Measurements from ENCODE around the gene NHERF1. TPM values are rescaled to one million over a fixed set of nuclear protein-coding genes. Genes with fewer than 3 reads are reported as not detected.
A peak's percentile ranks its signal among the peaks of the same experiment; 100 is the strongest.

Gene NHERF1
- polyA plus RNA-seq, result 177 TPM

DNA sequence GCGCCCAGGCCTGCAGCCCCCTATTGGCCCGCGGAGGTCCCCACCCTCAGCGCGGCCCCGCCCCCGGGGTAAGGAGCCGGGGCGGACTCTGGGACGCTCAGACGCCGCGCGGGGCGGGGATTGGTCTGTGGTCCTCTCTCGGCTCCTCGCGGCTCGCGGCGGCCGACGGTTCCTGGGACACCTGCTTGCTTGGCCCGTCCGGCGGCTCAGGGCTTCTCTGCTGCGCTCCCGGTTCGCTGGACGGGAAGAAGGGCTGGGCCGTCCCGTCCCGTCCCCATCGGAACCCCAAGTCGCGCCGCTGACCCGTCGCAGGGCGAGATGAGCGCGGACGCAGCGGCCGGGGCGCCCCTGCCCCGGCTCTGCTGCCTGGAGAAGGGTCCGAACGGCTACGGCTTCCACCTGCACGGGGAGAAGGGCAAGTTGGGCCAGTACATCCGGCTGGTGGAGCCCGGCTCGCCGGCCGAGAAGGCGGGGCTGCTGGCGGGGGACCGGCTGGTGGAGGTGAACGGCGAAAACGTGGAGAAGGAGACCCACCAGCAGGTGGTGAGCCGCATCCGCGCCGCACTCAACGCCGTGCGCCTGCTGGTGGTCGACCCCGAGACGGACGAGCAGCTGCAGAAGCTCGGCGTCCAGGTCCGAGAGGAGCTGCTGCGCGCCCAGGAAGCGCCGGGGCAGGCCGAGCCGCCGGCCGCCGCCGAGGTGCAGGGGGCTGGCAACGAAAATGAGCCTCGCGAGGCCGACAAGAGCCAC, at the start of gene NHERF1:
NHERF1 (plus strand) TSS at position 100 of the 750 bp plus-strand sequence; CDS start at position 319, 219 bp downstream.
- Mint-ChIP-seq H3K27me3 (no peaks in the 10 kb centered on the region), H3K4me1 (peaks cover 37 to 49% (median 45%) of the 10 kb centered on the region in 3 donors), H3K9me3 (no peaks in the 10 kb centered on the region), H3K27ac (peak within 1 kb of the TSS in 2 of 3 donors; percentile 80 to 85), H3K4me3 (peak within 1 kb of the TSS; percentile 90 to 98 (median 96)), H3K36me3 (peaks cover 4% of the 10 kb centered on the region)

DNA sequence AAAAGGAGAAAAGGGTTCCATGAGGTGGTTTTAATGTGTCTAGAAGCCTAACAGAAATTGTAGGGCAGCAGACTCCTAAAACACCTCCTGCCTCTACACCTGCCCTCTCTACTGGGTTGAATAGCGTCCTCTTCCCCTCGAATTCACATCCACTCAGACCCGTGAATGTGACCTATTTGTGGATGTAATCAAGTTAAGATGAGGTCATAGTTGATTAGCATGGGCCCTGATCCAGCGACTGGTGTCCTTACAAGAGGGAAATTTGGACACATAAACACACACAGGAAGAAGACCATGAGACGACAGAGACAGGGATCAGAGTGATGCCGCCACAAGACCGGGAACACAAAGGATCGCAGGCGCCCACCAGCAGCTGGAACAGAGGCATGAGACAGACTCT, 49.2 kb upstream of the NHERF1 start:
- Mint-ChIP-seq H3K4me3 (no peak overlapping the region), H3K36me3 (peaks cover 3% of the 10 kb centered on the region), H3K27me3 (peaks cover 19% of the 10 kb centered on the region), H3K27ac (no peak overlapping the region), H3K4me1 (peaks cover 0 to 5% (median 0%) of the 10 kb centered on the region in 3 donors), H3K9me3 (peaks cover 0 to 3% (median 0%) of the 10 kb centered on the region in 3 donors)

DNA sequence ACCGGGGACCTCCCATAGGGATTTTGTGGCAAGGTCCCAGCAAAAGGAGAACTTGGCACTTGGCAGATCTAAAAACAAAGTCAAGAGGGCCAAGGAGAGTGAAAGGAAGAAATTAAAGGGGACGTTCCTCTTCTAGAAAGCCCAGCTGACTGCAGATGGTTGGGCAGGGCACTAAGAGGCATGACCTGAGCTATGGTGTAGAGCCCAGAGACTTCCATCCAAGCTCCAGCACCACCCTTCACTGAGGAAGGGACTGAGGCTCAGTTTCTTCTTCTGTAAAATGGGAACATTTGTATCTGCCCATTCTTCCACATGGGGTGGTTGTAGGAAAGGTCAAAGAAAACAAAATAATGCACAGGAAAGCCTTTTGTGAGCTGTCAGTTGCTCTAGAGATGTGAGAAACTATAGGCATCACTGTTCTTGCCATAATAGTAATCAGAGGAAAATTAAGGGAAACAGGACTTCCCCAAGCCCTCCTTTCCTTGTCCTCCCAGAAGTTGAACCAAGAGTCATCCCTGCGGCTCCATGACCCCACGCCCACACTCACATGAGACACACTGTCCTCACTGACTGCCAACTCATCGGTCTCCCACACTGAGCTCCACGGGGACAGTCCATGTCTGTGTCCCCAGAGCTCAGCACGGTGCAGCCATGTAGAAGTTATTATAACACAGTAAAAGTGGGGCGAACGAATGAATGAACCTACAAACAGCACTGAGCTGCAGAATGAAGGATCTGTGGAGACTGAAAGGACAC, 46.1 kb upstream of the NHERF1 start:
- H3K27ac Mint-ChIP-seq, result no peak overlapping the region
- peaks cover 0 to 3% (median 0%) of the 10 kb centered on the region in 3 donors for H3K9me3 Mint-ChIP-seq
- peaks cover 3% of the 10 kb centered on the region for H3K36me3 Mint-ChIP-seq
- H3K4me3 Mint-ChIP-seq, result no peak overlapping the region
- peaks cover 0 to 7% (median 0%) of the 10 kb centered on the region in 3 donors for H3K4me1 Mint-ChIP-seq
- H3K27me3 Mint-ChIP-seq, result peaks cover 8% of the 10 kb centered on the region

DNA sequence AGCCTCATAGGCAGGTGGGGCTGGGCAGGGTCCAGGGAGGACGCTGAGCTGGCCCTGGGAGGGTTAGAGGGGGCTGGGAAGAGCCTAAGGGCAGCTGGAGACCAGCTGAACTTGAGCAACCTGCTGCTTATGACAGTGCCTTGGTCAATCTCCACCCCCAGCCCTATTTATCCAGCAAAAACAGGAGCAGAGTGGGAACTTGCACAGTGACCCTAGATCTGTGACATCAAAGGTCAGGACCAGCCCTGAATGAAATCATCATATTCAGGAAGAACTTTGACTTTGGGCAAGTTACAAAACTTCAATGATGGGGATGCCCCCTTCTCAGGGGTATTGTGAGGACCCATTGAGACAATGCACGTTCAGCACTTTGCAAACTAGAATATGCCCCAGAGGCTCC, 45.1 kb upstream of the NHERF1 start:
- no peak overlapping the region for H3K27ac Mint-ChIP-seq
- H3K27me3 Mint-ChIP-seq, result peaks cover 8% of the 10 kb centered on the region
- H3K36me3 Mint-ChIP-seq, result peaks cover 3% of the 10 kb centered on the region
- H3K9me3 Mint-ChIP-seq, result no peaks in the 10 kb centered on the region
- H3K4me3 Mint-ChIP-seq, result peak overlapping the region in 1 of 4 donors; percentile 8
- peaks cover 0 to 3% (median 0%) of the 10 kb centered on the region in 3 donors for H3K4me1 Mint-ChIP-seq

DNA sequence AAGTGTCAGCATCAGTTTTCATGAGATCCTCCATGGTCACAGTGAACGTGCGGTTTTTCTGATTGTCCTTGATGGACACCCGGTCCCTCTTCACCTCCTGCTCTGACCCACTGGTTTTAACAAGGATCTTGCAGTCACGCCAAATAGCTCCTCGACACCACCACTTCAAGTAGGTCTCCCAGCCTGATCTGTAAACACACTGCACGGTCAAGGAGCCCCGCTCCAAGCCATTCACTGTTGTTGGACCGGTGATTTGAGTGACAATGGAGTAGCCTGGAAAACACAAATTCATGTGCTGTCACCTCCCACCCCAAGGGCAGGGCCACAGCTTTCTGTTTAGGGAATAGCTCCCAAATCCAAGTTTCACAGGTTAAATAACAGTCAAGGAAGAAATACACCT, 43.9 kb upstream of the NHERF1 start:
- peaks cover 0 to 1% (median 0%) of the 10 kb centered on the region in 3 donors for H3K4me1 Mint-ChIP-seq
- H3K9me3 Mint-ChIP-seq, result no peaks in the 10 kb centered on the region
- peaks cover 8% of the 10 kb centered on the region for H3K27me3 Mint-ChIP-seq
- no peak overlapping the region for H3K4me3 Mint-ChIP-seq
- peaks cover 3% of the 10 kb centered on the region for H3K36me3 Mint-ChIP-seq
- H3K27ac Mint-ChIP-seq, result no peak overlapping the region

DNA sequence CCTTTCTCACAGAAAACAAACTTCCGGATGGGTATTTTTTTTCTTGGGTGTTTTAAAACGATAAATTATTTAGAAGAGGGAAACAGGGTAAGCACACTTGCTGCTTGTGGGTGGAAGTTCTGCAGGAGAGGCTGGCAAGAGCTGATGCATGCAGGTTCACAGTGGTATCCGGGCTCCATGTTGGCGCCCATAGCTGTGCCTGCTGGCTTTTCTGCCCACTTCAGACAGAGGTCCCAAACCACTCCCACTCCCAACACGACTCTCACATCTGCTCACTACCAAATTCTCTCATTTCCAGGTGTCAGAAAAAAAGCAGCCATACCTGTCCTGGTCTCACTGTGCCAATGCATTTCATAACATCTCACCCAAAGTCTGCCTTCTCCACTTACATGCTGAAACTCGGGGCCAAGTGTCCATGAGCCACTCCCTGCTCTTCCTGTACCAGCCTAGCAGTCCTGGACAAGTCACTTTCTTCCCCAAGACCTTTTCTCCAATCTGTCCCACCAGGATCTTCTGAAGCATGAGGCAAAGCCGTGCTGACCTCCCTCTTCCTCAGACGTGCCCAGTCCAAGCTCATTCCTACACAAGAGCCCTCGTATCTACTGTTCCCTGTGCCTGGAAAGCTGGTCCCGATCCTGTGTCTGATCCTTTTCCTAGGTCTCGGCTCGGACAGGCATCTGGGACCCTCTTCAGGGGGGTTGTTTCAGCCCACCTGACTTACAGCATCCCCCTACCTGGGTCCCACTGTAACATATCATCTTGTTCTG, 37.2 kb upstream of the NHERF1 start:
- Mint-ChIP-seq H3K4me3 (no peak overlapping the region), H3K27me3 (no peaks in the 10 kb centered on the region), H3K4me1 (peaks cover 14 to 21% (median 15%) of the 10 kb centered on the region in 3 donors), H3K36me3 (no peaks in the 10 kb centered on the region), H3K9me3 (no peaks in the 10 kb centered on the region), H3K27ac (peak overlapping the region in 1 of 3 donors; percentile 29)

DNA sequence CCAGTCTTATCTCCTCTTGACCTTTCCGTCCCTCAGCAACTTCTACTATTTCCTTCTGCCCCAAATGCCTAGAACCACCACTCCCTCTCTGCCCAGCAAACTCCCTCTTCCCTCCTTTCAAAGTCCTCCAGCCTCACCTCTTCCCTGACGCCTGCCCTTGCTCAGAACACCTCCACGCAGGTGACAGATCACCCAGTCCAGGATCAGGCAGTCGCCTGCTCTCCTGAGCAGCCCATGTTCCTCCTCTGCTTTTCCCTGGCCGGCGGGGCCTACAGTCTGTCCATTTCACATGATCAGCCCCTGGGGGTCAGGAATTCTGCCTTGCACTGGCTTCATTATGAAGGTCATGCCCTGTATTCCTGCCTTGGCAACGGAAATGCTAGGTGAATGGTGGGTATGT, 36.1 kb upstream of the NHERF1 start:
- H3K27ac Mint-ChIP-seq, result peak overlapping the region in 1 of 3 donors; percentile 70

DNA sequence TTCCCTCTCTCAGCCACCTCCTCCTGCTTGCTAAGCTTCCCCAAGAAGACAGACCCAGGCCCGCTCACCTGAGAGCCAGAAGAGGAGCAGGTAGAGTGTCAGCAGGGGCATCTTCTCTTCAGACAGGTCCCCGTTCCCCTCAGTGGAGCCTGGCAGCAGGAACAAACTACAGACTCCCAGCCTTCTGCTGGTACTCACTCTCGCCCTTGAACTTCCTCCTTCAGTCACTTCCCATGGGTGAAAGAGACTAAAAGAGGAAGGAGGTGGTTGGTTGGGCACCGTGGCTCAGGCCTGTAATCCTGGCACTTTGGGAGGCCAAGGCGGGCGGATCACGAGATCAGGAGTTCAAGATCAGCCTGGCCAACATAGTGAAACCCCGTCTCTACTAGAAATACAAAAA, 35.7 kb upstream of the NHERF1 start, which contains the start of gene CD300LF:
CD300LF (minus strand) TSS at position 168 of the 400 bp plus-strand sequence; CDS start at position 111, 57 bp downstream.
- no peaks in the 10 kb centered on the region for H3K27me3 Mint-ChIP-seq
- no peaks in the 10 kb centered on the region for H3K36me3 Mint-ChIP-seq
- H3K27ac Mint-ChIP-seq, result peak within 1 kb of the TSS in 1 of 3 donors; percentile 70
- peaks cover 14 to 19% (median 15%) of the 10 kb centered on the region in 3 donors for H3K4me1 Mint-ChIP-seq
- H3K4me3 Mint-ChIP-seq, result peak within 1 kb of the TSS in 3 of 4 donors; percentile 30 to 89 (median 48)
- no peaks in the 10 kb centered on the region for H3K9me3 Mint-ChIP-seq

More for the DNA sequence above, 36.1 kb upstream of the NHERF1 start:
- Mint-ChIP-seq H3K9me3 (no peaks in the 10 kb centered on the region), H3K4me3 (peak overlapping the region in 2 of 4 donors; percentile 42 to 48), H3K36me3 (no peaks in the 10 kb centered on the region), H3K27me3 (no peaks in the 10 kb centered on the region), H3K4me1 (peaks cover 14 to 19% (median 15%) of the 10 kb centered on the region in 3 donors)

DNA sequence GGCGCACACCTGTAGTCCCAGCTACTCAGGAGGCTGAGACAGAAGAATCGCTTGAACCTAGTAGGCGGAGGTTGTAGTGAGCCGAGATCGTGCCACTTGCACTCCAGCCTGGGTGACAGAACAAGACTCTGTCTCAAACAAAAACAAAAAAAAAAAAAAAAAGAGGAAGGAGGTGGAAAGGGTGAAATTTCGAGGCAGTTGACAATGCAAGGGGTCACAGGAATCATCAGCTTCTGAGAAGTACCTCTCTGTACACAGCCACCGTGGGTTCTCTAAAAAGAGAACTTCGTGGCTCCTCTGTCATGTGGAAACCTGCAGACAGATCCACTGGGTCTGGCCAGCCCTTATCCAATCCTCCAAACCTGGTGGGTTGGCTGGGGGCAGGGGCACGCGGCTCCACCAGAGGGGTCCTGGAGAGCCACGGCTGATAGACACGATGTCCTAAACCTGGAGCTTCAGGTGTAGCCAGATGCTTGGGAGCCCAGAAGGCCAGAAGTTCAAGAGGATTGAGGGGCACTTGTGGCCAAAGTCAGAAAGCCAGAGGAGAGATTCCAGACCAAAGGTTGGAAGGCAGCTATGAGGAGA, 35.2 kb upstream of the NHERF1 start:
- no peaks in the 10 kb centered on the region for H3K27me3 Mint-ChIP-seq
- peaks cover 14 to 19% (median 15%) of the 10 kb centered on the region in 3 donors for H3K4me1 Mint-ChIP-seq
- peak overlapping the region in 1 of 3 donors; percentile 70 for H3K27ac Mint-ChIP-seq
- peak overlapping the region in 3 of 4 donors; percentile 25 to 61 (median 30) for H3K4me3 Mint-ChIP-seq
- H3K9me3 Mint-ChIP-seq, result no peaks in the 10 kb centered on the region
- no peaks in the 10 kb centered on the region for H3K36me3 Mint-ChIP-seq

DNA sequence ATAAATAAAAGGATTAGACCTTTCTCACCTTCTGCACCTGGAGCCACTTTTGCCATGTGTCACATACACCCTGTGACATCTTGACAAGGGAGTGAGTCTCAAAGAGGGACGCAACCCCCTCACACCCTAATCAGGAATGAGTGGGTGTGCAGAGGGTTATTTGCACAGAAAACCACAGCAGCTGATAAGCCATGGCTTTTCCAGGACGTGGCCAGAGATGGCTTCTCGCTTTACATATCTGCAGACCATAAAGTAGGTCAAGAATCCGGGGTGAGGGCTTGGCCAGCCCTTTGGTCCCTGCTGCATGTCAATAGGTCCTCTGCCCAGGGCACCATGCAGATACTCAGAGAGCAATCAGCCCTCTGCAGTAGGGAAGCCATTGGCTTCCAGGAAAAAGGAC, 33.3 kb upstream of the NHERF1 start:
- Mint-ChIP-seq H3K27ac (no peak overlapping the region), H3K9me3 (no peaks in the 10 kb centered on the region), H3K4me3 (no peak overlapping the region), H3K27me3 (peaks cover 3% of the 10 kb centered on the region), H3K36me3 (no peaks in the 10 kb centered on the region), H3K4me1 (peaks cover 14 to 19% (median 15%) of the 10 kb centered on the region in 3 donors)

DNA sequence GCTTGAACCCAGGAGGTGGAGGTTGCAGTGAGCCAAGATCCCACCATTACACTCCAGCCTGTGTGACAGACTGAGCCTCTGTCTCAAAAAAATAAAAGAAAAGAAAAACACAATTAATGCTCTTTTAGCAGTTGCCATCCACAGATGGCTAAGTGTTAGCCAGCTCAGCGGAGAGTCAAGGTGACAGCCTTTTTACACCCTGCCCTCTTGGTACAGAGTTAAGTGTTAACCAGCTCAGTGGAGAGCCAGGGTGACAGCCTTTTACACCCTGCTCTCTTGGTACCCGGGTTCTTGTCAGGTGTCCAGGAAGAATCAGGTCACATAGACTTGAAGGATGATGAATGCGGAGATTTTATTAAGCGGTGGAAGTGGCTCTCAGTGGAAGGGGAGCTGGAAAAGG, 27.9 kb upstream of the NHERF1 start:
- Mint-ChIP-seq H3K4me1 (peaks cover 0 to 6% (median 2%) of the 10 kb centered on the region in 3 donors), H3K4me3 (no peak overlapping the region), H3K27me3 (peaks cover 8% of the 10 kb centered on the region), H3K36me3 (no peaks in the 10 kb centered on the region), H3K27ac (no peak overlapping the region), H3K9me3 (no peaks in the 10 kb centered on the region)

DNA sequence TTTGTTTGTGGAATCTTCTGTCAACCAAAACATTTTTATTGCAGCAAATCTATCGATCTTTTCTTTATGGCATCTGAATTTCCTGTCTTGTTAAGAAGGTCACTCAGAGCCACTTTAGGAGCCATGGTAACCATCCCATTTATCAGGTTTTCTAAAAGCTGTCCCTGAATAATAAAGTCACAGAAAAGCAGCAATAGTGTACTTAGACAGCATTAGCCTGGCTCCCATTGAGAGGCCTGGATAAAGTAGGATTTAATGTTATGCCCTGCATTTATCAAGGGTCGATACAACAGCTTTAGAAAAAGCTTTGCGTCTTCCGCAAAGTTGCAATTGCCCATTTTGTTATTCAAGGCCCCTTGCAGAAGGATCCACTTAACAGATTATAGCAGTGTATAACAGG, 25.6 kb upstream of the NHERF1 start:
- Mint-ChIP-seq H3K27me3 (peaks cover 10% of the 10 kb centered on the region), H3K9me3 (no peaks in the 10 kb centered on the region), H3K4me3 (no peak overlapping the region), H3K4me1 (peaks cover 0 to 6% (median 2%) of the 10 kb centered on the region in 3 donors), H3K36me3 (no peaks in the 10 kb centered on the region), H3K27ac (no peak overlapping the region)

DNA sequence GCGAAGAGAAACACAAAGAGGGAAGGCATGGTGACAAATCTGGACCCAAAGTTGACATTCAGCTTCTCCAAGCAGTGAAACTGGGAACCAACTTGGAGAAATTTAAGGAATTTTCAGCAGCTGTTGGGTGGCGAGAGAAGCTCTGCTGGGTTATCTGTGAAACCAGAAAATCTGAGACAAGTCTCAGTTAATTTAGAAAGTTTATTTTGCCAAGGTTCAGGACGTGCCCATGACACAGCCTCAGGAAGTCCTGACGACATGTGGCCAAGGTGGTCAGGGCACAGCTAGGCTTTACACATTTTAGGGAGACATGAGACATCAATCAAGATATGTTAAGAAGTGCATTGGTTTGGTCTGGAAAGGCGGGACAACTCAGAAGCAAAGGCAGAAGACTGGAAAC, 24.5 kb upstream of the NHERF1 start:
- no peaks in the 10 kb centered on the region for H3K9me3 Mint-ChIP-seq
- H3K27me3 Mint-ChIP-seq, result peaks cover 10% of the 10 kb centered on the region
- H3K36me3 Mint-ChIP-seq, result no peaks in the 10 kb centered on the region
- no peak overlapping the region for H3K27ac Mint-ChIP-seq
- no peak overlapping the region for H3K4me3 Mint-ChIP-seq
- H3K4me1 Mint-ChIP-seq, result peaks cover 0 to 6% (median 2%) of the 10 kb centered on the region in 3 donors

DNA sequence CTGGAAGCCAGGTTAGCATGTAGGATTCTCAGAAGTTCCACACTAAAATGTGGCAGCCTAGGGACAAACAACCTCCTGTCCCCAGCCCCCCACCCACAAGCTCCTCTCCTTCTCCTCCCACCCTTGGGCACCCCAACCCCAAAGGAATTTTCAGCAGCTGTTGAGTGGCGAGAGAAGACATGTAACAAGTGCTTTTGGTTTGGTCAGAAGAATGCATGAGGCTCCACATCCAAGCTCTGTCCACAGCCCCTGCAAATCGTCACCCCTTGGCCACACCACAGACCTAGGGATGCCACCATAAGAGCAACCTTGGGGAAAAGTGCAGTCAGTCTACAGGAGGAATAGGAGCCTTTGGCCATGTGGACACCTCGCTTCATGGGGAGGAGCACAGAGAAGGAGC, 23.3 kb upstream of the NHERF1 start:
- H3K27me3 Mint-ChIP-seq, result peaks cover 8% of the 10 kb centered on the region
- no peaks in the 10 kb centered on the region for H3K9me3 Mint-ChIP-seq
- H3K27ac Mint-ChIP-seq, result no peak overlapping the region
- H3K4me1 Mint-ChIP-seq, result peaks cover 0 to 6% (median 4%) of the 10 kb centered on the region in 3 donors
- peak overlapping the region in 1 of 4 donors; percentile 37 for H3K4me3 Mint-ChIP-seq
- no peaks in the 10 kb centered on the region for H3K36me3 Mint-ChIP-seq
